NCI-H2107 treated with DMSO at 0.1 percent for 48 hours (cell line): ENCODE measurements around the gene ASIC2.

Experiments used
- DNase-seq: peaks from one replicate; lab custom pipeline; 2025; ENCODE audit not compliant: unreplicated experiment; lab: John Stamatoyannopoulos, UW

Gene ASIC2

DNA sequence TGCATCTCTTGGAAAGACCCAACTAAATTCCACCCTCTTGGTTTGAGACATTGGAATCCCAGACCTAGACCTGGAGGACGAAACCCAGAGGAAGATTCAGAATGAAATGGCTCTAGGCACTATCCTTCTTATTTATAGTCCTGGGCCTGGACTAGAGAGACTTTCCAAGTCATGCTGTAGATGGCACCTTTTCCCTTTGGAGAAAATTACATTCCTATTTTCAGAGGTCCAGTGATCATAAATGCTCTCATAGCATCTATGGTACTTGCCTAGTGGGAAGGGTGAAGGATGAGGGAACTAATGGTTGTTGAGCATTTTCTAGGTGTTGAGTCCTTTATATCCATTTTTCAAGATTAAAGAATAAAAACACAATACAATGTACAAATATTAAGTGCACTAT is 264.3 kb downstream of the ASIC2 start:
- no peak for DNase-seq

- no peak for DNase-seq
Measured at GRCh38 chr17:33028061-33028460, 265.0 kb downstream of the ASIC2 start.

GRCh38 chr17:33024688-33025486 is 268.2 kb downstream of the ASIC2 start:
- DNase-seq, result no peak

DNA sequence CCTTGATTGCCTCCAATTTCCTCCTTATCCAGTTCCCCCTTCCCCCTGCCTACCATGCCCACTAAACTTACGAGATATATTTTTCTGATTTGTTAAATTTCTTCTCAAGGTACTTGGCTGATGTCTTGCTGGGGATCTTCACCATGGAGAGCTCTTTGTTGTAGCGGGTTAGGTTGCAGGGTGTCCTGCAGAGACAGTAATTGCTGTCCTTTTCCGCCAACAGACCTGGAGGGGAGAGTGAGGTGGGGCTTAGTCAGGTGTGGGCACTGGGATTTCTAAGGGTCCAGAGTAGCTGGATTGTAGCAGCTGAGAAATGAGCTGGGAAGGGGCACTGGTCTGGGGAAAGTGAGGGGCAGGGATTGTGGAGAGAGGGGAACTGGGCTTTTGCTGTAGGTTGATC is 269.3 kb downstream of the ASIC2 start:
- no peak for DNase-seq

- no peak for DNase-seq
Measured at GRCh38 chr17:33021731-33022408, 271.2 kb downstream of the ASIC2 start.

GRCh38 chr17:33019161-33019890 is 273.8 kb downstream of the ASIC2 start:
- no peak for DNase-seq

GRCh38 chr17:33017366-33017765 is 275.7 kb downstream of the ASIC2 start:
- no peak for DNase-seq

DNA sequence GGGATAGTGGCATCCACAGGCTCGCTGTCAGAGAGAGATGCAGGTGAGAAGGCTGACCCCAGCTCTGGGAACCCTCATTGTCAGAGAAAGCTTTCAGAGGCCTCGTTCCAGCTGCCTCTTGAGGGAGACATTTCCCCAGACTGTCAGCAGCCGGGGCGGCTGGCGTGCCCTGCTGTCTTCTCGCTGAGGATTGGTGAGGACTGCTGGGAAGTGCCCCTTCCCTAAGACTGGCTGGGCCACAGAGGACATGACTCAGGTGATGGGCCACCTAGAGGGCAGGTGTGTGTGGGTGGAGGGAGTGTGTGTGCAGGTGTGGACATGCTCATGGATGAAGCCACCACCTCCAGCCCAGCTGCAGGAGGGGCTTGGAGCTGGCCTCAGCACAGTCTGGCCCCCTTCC is 276.2 kb downstream of the ASIC2 start:
- DNase-seq, result no peak

DNA sequence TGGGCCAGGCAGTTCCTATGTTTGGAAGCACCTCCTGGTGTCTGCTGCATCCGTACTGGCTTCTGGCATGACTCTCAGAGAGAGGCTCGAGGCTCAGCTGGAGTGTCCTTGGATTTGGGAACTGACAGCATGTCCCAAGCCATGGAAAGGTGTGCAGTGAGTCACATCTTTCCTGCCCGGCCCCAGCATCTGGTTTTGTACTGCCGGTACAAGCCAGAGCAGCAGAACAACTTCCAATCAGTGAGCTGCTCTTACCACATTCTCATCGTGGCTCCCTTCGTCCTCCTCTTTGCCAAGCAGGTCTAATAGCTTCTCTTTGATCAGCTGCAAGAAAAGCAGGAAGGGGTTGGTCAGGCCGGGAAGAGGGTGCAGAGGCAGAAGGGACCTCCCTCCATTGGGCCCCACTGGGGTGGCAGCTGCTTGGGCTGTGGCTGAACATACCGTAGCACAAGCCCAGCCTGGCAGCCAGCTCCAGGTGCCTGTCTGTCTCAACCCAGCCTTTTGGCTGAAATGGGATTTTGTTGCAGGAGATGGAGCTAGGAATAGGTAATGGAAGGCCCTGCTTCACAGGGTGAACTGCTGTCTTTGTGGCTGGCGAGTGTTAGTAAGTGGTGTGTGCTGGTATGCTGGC is 277.3 kb downstream of the ASIC2 start:
- DNase-seq, result no peak

DNA sequence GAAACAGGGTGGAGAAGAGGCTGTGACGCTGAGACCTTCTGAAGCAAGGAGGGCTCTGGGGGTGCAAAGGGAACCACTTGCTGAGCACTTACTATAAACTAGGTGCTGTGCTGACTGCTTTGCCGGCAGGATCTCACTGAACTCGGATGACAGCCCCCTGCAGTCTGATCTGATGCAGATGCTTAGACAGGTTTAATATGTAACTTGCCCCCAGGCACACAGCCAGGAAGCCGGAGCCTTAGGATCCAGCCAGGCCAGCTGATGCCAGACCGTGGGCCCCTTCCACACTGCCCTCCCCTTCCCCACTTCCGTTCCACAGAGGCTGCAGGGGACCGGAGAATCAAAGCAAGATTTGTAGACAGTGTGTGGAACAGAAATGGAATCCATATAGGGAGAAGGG is 278.3 kb downstream of the ASIC2 start:
- no peak for DNase-seq

- no peak for DNase-seq
Measured at GRCh38 chr17:33013596-33014375, 279.3 kb downstream of the ASIC2 start.

GRCh38 chr17:33012522-33013033 is 280.5 kb downstream of the ASIC2 start:
- no peak for DNase-seq

DNA sequence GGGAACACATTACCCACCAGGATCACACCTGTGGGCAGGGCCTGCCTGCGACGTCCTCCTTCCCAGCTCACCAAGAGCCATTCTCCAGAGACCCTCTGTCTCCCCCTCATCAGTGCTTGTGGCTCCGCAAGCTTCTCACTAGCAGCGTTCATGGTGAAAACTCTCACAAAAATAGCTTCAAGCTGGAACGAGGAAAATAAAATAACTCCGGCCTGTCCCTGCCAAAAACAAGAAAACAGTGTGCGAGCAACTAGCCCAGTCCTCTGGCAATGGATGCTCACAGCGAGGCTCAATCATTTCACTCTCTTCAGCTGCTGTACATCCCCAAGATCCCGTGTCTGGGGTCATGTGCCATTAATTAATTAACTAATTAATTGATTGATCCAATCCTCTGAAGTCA is 283.5 kb downstream of the ASIC2 start:
- no peak for DNase-seq

DNA sequence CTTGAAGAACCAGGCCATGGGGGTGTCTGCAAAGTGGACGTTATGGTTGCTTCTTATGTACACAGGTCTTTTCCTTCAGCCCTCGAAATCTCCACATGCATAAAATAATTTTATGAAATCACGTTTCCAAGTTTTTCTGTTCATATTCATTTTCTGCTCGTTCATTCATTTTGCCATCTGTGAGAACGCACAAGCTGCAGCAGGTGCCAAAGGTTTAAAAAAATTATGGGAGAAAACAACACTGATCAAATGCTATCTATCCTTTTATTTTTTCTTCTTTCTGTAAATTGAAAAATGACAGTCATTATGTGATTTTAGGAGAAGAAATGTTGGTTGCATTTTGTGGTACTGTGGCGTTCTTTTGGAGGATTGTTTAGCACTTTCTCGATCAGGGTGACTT is 285.9 kb downstream of the ASIC2 start:
- no peak for DNase-seq

GRCh38 chr17:33002246-33002645 is 290.8 kb downstream of the ASIC2 start:
- DNase-seq, result no peak

DNA sequence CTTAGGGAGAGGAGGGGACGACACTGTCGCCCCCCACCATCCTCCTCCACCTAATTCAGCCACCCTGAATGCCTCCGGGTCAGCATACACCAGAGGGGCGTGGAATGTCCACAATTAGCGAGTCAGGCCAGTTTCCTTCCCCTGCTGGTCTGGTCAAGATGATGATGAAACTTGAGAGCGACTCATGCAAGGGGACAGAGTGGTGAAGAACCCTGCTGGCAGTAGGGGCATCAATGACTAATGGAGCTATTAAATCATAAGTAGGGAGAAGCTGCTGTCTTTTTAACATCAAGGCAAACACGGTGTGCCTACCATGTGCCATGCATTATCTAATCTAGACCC is 294.2 kb downstream of the ASIC2 start:
- no peak for DNase-seq

DNA sequence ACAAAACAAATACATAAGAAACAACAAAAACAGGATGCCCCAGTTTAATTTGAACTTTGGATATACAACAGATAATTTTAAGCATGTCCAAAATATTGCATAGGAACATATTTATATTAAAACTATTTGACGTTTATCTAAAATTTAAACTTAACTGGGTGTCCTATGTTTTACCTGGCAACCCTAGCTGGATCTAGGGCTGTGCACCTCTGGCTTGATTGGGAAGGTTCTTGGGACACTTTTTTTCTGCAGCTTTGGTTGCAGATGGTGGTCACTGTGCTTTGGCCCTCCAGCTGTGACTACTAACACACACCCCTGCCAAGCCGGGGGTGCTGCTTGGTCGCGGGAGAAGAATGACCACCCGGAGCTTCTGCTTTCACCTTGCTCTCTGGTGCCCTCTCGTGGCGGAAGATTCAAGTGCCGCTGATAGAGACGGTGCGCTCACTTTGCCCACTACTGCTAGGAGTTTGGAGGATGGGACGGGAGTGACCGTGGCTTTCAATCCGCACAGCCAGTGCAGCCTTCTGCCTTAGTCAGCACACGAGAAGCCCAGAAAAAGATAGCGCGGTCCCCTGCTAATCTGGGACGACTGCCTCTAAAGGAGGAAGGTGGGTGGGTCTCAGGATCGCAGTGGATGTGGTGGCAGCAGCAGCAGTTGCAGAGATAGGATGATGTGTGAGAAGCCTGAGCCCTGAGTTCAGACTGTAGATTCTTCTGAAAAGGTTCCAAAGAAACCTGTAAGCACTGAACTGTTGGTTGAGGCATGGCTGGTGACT is 294.8 kb downstream of the ASIC2 start:
- peak; percentile 12 for DNase-seq

DNA sequence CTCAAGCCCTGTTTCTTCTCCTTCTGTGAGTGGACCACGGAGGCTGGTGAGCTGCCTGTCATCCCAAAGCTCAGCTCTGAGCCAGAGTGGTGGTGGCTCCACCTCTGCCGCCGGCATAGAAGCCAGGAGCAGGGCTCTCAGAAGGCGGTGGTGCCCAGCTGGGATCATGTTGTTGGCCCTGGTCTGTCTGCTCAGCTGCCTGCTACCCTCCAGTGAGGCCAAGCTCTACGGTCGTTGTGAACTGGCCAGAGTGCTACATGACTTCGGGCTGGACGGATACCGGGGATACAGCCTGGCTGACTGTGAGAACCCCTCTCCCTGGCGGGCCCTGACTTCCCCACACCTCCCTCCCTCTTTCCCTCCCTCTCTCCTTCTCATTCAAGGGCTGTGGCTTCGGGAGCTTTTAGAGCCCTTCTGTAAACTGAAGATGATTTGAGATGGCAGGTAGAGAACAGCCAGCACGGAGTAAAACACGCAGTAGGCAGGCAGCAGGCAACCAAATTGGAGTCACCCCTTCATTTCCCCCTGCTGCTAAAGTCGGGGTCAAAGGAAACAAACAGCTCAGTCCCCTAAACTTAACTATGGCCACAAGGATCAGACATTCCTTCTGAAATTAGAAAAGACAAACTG is 297.6 kb downstream of the ASIC2 start:
- no peak for DNase-seq

DNA sequence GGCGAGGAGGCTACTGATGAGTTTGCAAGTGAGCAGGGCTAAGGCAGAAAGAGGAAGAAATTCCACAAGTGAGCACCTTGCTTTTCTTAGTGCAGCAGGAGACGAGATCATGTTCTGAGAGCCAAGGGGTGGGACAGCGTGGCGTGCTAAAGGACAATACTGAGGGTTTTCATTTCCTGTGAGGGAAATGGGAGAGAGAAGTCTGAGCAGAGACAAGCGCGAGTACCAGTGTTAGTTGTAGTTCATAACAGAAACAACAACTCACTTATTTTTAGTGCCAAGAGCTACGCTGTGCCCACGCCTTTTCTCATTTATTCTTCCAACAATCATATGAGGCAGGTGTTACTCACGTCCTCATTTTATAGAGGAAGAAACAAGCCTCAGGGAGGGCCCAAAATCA is 299.1 kb downstream of the ASIC2 start:
- DNase-seq, result no peak
